Right ventricle myocardium inferior (tissue), 1 donor: ENCODE measurements around the gene SERPINC1. TPM values are rescaled to one million over a fixed set of nuclear protein-coding genes. Genes with fewer than 3 reads are reported as not detected.
"Not testable (repeated sequence)": the region's sequence is repeated elsewhere in the genome, so short reads cannot be mapped to it uniquely, and the experiment has no call there.

ENCODE experiments used
- ATAC-seq: fragments of 200-7000 bp; cut with Tn5 transposase; one replicate; pipeline ENCODE4 v1.9.1; 2020; ENCODE audit warnings: mild to moderate bottlenecking, moderate library complexity
- DNase-seq: peaks from one replicate; pipeline ENCODE4 v3.0.0; 2021; ENCODE audit errors: missing footprints
- intact Hi-C: fragments of 100-400 bp; cut with DNase I; formaldehyde crosslinking; loops from one replicate; pipeline ENCODE4 v1.11.0; 2022
- total RNA-seq: library from RNA; stranded (reverse); fragmentation: NEBNext Ultra II Directional; extraction: Animal tissue kit (Norgen Biotek cat#: 25700); gene quantifications from one replicate; pipeline ENCODE4 v1.2.1, GENCODE V29; 2021
- donor health status: DM: no; HTN: yes; CAD: no; lungs with severe emphysema.

The SERPINC1 gene
- total RNA-seq, 1 donor from 2014 or later, result 0.46 TPM

GRCh38 chr1:173866413-173867115 lies 50.6 kb downstream of the SERPINC1 start:
- intact Hi-C loops, result loop anchor here (5.0 kb wide), 1 partner anchor 156 kb away; the partner anchor contains the start of gene RC3H1
- DNase-seq, result no peak
- no peak for ATAC-seq

DNA sequence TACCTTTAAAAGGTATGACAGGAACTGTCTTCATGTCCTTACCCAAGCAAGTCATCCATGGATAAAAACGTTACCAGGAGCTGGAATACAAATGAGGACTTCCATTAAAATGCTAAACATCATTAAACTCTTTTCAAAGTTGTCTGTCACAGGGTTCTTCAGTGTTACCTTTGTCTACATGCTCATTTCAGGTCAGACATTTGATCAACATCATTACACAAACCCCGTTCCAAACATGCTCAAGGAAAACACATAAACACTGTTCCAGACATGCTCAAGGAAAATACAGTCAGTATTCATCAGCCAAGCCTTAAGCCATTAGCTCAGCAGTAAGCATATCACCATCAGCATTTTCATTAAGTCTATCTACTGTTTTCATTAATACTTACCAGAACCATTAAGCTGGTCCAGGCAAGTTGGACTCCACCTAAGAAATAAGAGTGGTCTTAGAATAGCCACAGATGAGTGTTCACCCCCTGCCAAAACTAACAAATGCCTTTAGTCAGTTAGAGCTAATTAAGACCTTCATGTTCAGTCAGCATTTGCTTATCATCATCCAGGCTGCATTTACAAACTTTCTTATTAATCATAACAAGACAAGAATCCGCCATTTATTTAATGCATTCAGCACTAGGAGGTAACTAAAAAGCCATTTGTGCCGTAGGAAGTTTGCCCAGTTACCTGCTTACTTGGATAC lies 51.5 kb downstream of the SERPINC1 start:
- ATAC-seq (no peak), DNase-seq (no peak)
- intact Hi-C loops, result loop anchor here (5.0 kb wide), 1 partner anchor 157 kb away; the partner anchor contains the start of gene RC3H1

DNA sequence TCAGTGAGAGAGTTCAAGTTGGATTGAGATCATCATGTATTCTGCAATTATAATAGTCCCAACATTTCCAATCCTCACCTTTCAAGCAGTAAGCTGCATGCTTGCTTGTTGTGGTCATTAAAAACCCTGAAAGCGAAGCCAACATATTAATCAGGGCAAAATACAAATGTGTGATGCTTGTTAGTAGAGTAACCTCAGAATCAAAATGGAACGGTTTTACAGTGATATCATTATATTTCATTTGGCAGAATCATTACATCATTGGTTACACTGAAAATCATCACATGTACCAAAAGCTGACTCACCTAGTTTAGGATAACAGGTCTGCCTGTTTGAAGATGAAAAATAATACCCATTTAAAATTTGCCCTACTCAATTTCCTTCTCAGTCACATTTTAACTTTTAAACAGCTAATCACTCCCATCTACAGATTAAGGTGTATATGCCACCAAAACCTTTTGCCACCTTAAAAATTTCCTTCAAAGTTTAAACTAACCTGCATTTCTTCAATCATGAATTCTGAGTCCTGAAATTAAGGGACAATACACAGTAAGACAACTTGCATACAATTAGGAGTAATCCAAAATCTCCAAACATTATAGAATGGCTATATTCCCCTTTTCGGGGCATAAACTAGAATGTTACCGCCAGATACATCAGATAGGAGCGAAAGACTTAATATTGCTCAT lies 52.8 kb downstream of the SERPINC1 start:
- intact Hi-C loops, result no loop called here
- DNase-seq (no peak), ATAC-seq (no peak)

- intact Hi-C loops, result no loop called here
- no peak for DNase-seq
- ATAC-seq, result no peak
Measured at GRCh38 chr1:173863224-173864161, 53.6 kb downstream of the SERPINC1 start.

DNA sequence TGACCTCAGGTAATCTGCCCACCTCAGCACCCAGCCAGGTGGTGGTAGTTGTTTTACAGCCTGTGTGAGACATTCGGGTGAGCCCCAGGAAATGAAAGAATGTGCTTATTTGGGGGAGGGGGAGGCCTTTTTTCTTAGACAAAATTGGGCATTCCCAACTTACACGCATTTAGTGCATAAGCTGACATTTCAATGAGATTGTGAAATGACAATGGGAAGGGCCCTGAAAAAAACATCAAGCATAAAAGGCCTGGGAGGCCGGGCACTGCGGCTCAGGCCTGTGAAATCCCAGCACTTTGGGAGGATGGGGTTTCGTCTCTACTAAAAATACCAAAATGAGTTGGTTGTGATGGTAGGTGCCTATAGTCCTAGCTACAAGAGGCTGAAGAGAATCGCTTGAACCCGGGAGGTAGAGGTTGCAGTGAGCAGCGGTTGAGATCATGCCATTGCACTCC lies 54.3 kb downstream of the SERPINC1 start:
- ATAC-seq (no peak), DNase-seq (no peak)
- intact Hi-C loops, result no loop called here

- intact Hi-C loops, DNase-seq, ATAC-seq: not testable (repeated sequence)
Measured at GRCh38 chr1:173862146-173862768, 54.9 kb downstream of the SERPINC1 start.

- intact Hi-C loops, result no loop called here
- ATAC-seq, result no peak
- no peak for DNase-seq
Measured at GRCh38 chr1:173861731-173862145, 55.4 kb downstream of the SERPINC1 start.

GRCh38 chr1:173860065-173860464 lies 57.1 kb downstream of the SERPINC1 start:
- intact Hi-C loops, result no loop called here
- DNase-seq (no peak), ATAC-seq (no peak)

DNA sequence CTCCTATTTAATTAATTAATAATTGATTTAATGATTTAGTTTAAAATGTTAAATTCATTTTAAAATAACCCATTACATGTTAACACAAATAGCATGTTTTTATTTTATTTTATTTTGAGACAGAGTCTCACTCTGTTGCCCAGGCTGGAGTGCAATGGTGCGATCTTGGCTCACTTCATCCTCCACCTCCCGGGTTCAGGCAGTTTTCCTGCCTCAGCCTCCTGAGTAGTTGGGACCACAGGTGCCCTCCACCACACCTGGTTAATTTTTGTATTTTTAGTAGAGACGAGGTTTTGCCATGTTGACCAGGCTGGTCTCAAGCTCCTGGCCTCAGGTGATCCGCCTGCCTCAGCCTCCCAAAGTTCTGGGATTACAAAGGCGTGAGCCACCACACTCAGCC lies 57.6 kb downstream of the SERPINC1 start:
- ATAC-seq, intact Hi-C loops, DNase-seq: not testable (repeated sequence)

DNA sequence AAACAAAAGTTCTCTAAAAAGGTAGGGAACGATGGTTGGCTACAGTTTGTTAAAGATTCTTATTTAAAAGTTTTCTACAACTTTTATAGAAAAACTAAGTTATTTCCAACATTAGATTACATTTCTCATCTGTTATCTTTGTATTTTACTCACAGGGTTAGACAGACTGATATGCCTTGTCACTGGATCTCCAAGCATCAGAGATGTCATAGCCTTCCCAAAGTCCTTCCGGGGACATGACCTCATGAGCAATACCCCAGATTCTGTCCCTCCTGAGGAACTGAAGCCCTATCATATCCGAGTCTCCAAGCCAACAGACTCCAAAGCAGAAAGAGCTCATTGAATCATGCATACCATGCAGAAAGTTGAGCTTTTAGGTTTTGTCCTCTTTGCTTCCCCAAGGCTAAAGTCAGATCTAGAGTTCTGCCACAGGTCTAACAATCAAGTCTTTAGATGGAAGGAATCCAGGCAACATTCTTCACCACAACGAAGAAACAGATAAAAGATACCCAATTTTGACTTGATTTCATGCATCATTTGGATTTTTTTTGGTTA lies 59.7 kb downstream of the SERPINC1 start:
- no peak for ATAC-seq
- intact Hi-C loops, result no loop called here
- no peak for DNase-seq

DNA sequence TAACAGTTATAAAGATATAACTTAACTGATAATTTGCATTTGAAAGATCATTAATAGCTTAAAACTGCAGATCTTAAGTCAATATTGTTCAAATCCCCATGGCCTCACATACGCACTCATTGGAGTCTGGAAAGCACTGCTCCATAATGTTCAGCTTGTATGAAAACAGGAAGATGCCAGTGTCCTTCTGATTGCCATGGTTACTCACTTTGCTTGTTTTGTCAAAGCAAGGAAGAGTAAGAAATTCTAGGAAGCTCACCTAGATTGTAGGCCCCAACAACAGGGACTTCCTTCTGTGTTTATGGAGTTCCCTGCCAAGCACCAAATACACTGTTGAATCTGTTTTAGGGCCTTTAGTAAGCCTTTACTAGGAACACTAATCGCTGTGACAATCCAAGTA lies 60.2 kb downstream of the SERPINC1 start:
- intact Hi-C loops, result no loop called here
- no peak for ATAC-seq
- DNase-seq, result no peak

DNA sequence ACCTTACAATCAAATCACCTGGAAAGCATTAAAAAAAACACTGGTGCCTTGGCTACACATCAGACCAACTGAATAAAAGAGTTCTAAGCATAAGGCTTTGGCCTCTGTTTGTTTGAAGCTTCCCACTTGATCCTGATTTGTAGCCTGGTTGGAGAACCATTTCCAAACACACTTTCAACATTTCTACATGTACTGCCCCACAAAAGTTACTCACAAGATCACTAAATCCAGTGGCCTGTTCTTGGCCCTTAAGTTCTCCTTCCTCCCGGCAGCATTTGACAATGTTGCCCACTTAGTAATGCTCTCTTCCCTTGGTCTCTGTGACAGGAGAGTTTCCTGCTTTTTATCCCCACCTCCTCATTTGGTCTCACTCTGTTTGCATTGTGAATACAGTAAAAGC lies 61.1 kb downstream of the SERPINC1 start:
- DNase-seq (no peak), ATAC-seq (no peak)
- intact Hi-C loops, result no loop called here

Other genes with a start within 250 kb of the SERPINC1 start
- gene ANKRD45, start 247.5 kb downstream of the SERPINC1 start, total RNA-seq, result 0.16 TPM
- 16.5 TPM for gene KLHL20, start 202.3 kb downstream of the SERPINC1 start, total RNA-seq
- gene DARS2, start 92.7 kb downstream of the SERPINC1 start, total RNA-seq, result 13.5 TPM
- gene CENPL, start 92.4 kb downstream of the SERPINC1 start, total RNA-seq, result 3.3 TPM
- gene GAS5, start 49.3 kb downstream of the SERPINC1 start, total RNA-seq, result 46.4 TPM
- 7.7 TPM for gene ZBTB37, start 48.9 kb downstream of the SERPINC1 start, total RNA-seq
- gene RC3H1, start 105.0 kb upstream of the SERPINC1 start, total RNA-seq, result 20.2 TPM
- 61.4 TPM for gene RABGAP1L, start 242.2 kb upstream of the SERPINC1 start, total RNA-seq